GM12878 (cell line): ENCODE data around the gene MEX3D. TPM values are rescaled to one million over a fixed set of nuclear protein-coding genes. Genes with fewer than 3 reads are reported as not detected.

Experiments used
- ATAC-seq: fragments of 200-7000 bp; cut with Tn5 transposase; 3 replicates; pipeline ENCODE4 v1.9.1; 2020; ENCODE audit warnings: mild to moderate bottlenecking, moderate library complexity
- BruUV-seq: library from RNA; stranded (reverse); fragments of 400-500 nt; replicated peaks from 2 replicates; lab custom pipeline; 2021; lab: Mats Ljungman, UMichigan
- CTCF ChIA-PET: fragments of 300-600 bp; sonication (Branson Sonifier 250); formaldehyde crosslinking; extraction: SDS; loops from one replicate; lab custom pipeline; 2021; ENCODE audit warnings: inconsistent platforms; lab: Yijun Ruan, JAX
- POLR2A ChIA-PET: fragments of 350-600 bp; formaldehyde crosslinking; extraction: SDS; loops from one replicate; lab custom pipeline; 2021; ENCODE audit warnings: inconsistent platforms; lab: Charles Lee
- RAD21 ChIA-PET: fragments of 300-600 bp; sonication (Branson Sonifier 250); formaldehyde crosslinking; loops from one replicate; lab custom pipeline; 2023; ENCODE audit warnings: antibody characterized with exemption; ENCODE audit not compliant: unreplicated experiment; lab: Charles Lee
- SMC1A ChIA-PET: fragments of 300-600 bp; sonication (Branson Sonifier 250); formaldehyde crosslinking; loops from one replicate; lab custom pipeline; 2023; ENCODE audit not compliant: unreplicated experiment, uncharacterized antibody; lab: Charles Lee
- DNase-seq: peaks from one replicate; pipeline ENCODE4 v3.0.0-alpha.2; 2011; ENCODE audit warnings: low read depth, low spot score
- FAIRE-seq: peaks from 3 replicates; lab custom pipeline; 2011; peaks lifted over from hg19 to GRCh38; lab: Jason Lieb, UNC
- H2AFZ ChIP-seq: 2 replicates; pipeline ENCODE4 v1.6.0; 2011; ENCODE audit warnings: low read depth, low read length, control low read depth; ENCODE audit not compliant: control insufficient read depth
- H3K27ac ChIP-seq: 2 replicates; pipeline ENCODE4 v1.5.1; 2011; ENCODE audit warnings: control low read depth; ENCODE audit not compliant: control insufficient read depth, insufficient read depth
- H3K27me3 ChIP-seq, 2 experiments: replicated peaks in 1 of 2; 2 replicates each; pipeline versions ENCODE4 v1.6.0 to v1.6.1; 2011; ENCODE audit warnings: low read length in 1 of 2; ENCODE audit not compliant: control insufficient read depth in 2 of 2, insufficient read depth in 2 of 2
- H3K36me3 ChIP-seq, 2 experiments: 2 replicates each; pipeline ENCODE4 v1.5.1; 2011; ENCODE audit warnings: low read length in 1 of 2; ENCODE audit not compliant: control insufficient read depth in 2 of 2, insufficient read depth in 2 of 2
- H3K4me1 ChIP-seq: 2 replicates; pipeline ENCODE4 v1.6.1; 2011; ENCODE audit warnings: mild to moderate bottlenecking, low read length, moderate library complexity, mixed read lengths; ENCODE audit not compliant: control insufficient read depth, insufficient read depth
- H3K4me2 ChIP-seq: 2 replicates; pipeline ENCODE4 v1.6.0; 2011; ENCODE audit warnings: control low read depth; ENCODE audit not compliant: control insufficient read depth, insufficient read depth
- H3K4me3 ChIP-seq: fragments of 200-600 bp; sonication (generic); 2 replicates; pipeline ENCODE4 v1.5.1; 2016
- H3K79me2 ChIP-seq: 2 replicates; pipeline ENCODE4 v1.6.0; 2011; ENCODE audit warnings: low read length; ENCODE audit not compliant: control insufficient read depth, insufficient read depth
- H3K9ac ChIP-seq: 2 replicates; pipeline ENCODE4 v1.8.0; 2011; ENCODE audit warnings: low read length, control low read depth, mixed read lengths; ENCODE audit not compliant: control insufficient read depth, insufficient read depth
- H3K9me3 ChIP-seq: replicated peaks from 3 replicates; pipeline ENCODE4 v1.5.1; 2011; ENCODE audit warnings: mild to moderate bottlenecking, low read length; ENCODE audit not compliant: control insufficient read depth, insufficient read depth
- H4K20me1 ChIP-seq: 2 replicates; pipeline ENCODE4 v1.6.0; 2011; ENCODE audit not compliant: control insufficient read depth, insufficient read depth
- BCL11A ChIP-seq: IDR thresholded peaks from 2 replicates; pipeline ENCODE4 v1.6.1; 2011; ENCODE audit warnings: low read depth, low read length
- BHLHE40 ChIP-seq, 2 experiments: fragments of 450-650 bp in 1 of 2; IDR thresholded peaks; 2 replicates each; pipeline ENCODE4 v1.6.1; 2011 to 2017; ENCODE audit warnings: low read depth in 2 of 2, borderline replicate concordance in 1 of 2, improper control_type of control experiment in 1 of 2, low read length in 1 of 2, mild to moderate bottlenecking in 1 of 2
- EP300 ChIP-seq, 2 experiments: fragments of 150-350 bp in 1 of 2; IDR thresholded peaks; 2 replicates each; pipeline ENCODE4 v1.6.1; 2011 to 2012; ENCODE audit warnings: low read depth in 2 of 2, low read length in 2 of 2, borderline replicate concordance in 1 of 2, improper control_type of control experiment in 1 of 2, inconsistent platforms in 1 of 2; ENCODE audit not compliant: control insufficient read depth in 1 of 2
- EZH2 ChIP-seq: IDR thresholded peaks from 2 replicates; pipeline ENCODE4 v1.6.1; 2012; ENCODE audit warnings: low read depth, mild to moderate bottlenecking, control low read depth, inconsistent platforms, low read length, borderline replicate concordance; ENCODE audit not compliant: control insufficient read depth
- MEF2A ChIP-seq: IDR thresholded peaks from 2 replicates; pipeline ENCODE4 v1.6.1; 2011; ENCODE audit warnings: low read depth, mild to moderate bottlenecking, low read length, moderate library complexity; ENCODE audit not compliant: insufficient read depth
- NR2C2 ChIP-seq: IDR thresholded peaks from 2 replicates; pipeline ENCODE4 v1.6.1; 2011; ENCODE audit warnings: borderline replicate concordance, low read depth; ENCODE audit not compliant: control insufficient read depth, insufficient read length
- PML ChIP-seq: IDR thresholded peaks from 2 replicates; pipeline ENCODE4 v1.6.1; 2012; ENCODE audit warnings: low read length, inconsistent platforms
- POU2F2 ChIP-seq: IDR thresholded peaks from 3 replicates; pipeline ENCODE4 v1.6.1; 2011; ENCODE audit warnings: low read depth, mild to moderate bottlenecking, low read length, borderline replicate concordance
- RAD51 ChIP-seq: fragments of 450-650 bp; IDR thresholded peaks from 2 replicates; pipeline ENCODE4 v1.6.1; 2016; ENCODE audit warnings: moderate library complexity, mild to moderate bottlenecking, inconsistent platforms
- RUNX3 ChIP-seq: IDR thresholded peaks from 2 replicates; pipeline ENCODE4 v1.6.1; 2012; ENCODE audit warnings: low read length, inconsistent platforms
- SREBF2 ChIP-seq: IDR thresholded peaks from 2 replicates; pipeline ENCODE4 v1.6.1; 2012; ENCODE audit warnings: mild to moderate bottlenecking, low read length
- SRF ChIP-seq, 2 experiments: IDR thresholded peaks; 2 replicates each; pipeline ENCODE4 v1.6.1; 2011; ENCODE audit warnings: low read depth in 2 of 2, low read length in 2 of 2, mild to moderate bottlenecking in 1 of 2, moderate library complexity in 1 of 2
- YBX1 ChIP-seq: fragments of 450-650 bp; IDR thresholded peaks from 2 replicates; pipeline ENCODE4 v1.6.1; 2016; ENCODE audit warnings: antibody characterized with exemption
- YY1 ChIP-seq: IDR thresholded peaks from 2 replicates; pipeline ENCODE4 v1.6.1; 2011; ENCODE audit warnings: low read depth, mild to moderate bottlenecking, low read length
- ZNF384 ChIP-seq: IDR thresholded peaks from 2 replicates; pipeline ENCODE4 v1.6.1; 2012; ENCODE audit warnings: low read depth, mild to moderate bottlenecking, low read length, improper control_type of control experiment, borderline replicate concordance
- whole genome bisulfite sequencing: methylation state at CpG from one replicate; pipeline ENCODE4 v1.1.6; 2016; ENCODE audit warnings: low lambda C conversion rate; ENCODE audit not compliant: insufficient replicate concordance, insufficient coverage; ENCODE audit errors: missing lambda C conversion rate; 5-methylcytosine and 5-hydroxymethylcytosine counted together
- in situ Hi-C: fragments of 300-500 bp; cut with MboI; formaldehyde crosslinking; loops from 9 replicates; pipeline ENCODE4 v1.14.3; 2018; ENCODE audit warnings: mixed read lengths
- intact Hi-C: fragments of 100-400 bp; cut with micrococcal nuclease; formaldehyde crosslinking; loops from one replicate; pipeline ENCODE4 v1.14.2; 2022; ENCODE audit not compliant: unreplicated experiment
- polyA plus RNA-seq, 11 experiments: library from polyadenylated mRNA; depleted of rRNA in 4 of 11; unstranded in 6 of 11; stranded (reverse) in 5 of 11; fragments of >200 nt; fragmentation: Nextera tagmentation in 4 of 11; fragmentation: Illumina TruSeq in 1 of 11; extraction: Ambion mirVana in 4 of 11; extraction: Trizol in 1 of 11; gene quantifications; 1 replicate in 1 of 11; 2 replicates in 10 of 11; pipeline versions ENCODE4 v1.2.1 to v1.2.3, GENCODE V29; 2011 to 2016; ENCODE audit warnings: inconsistent platforms in 2 of 11, missing spikeins in 2 of 11, low read depth in 1 of 11
- total RNA-seq, 4 experiments: library from RNA; depleted of rRNA in 3 of 4; stranded (reverse); fragments of >200 nt in 3 of 4; fragmentation: Illumina TruSeq in 1 of 4; extraction: Trizol in 1 of 4; gene quantifications; 2 replicates each; pipeline versions ENCODE4 v1.2.1 to v1.2.3, GENCODE V29; 2013 to 2021
- TF ChIP-seq, protein P1 (sequence below): fragments of 450-650 bp; IDR thresholded peaks from 2 replicates; pipeline ENCODE4 v1.6.1; 2017; ENCODE audit warnings: low read depth, mild to moderate bottlenecking, moderate library complexity
- TF ChIP-seq, protein P2 (sequence below): fragments of 450-650 bp; formaldehyde crosslinking; IDR thresholded peaks from 2 replicates; pipeline ENCODE4 v1.4.0; 2022; ENCODE audit warnings: mild to moderate bottlenecking, moderate library complexity

Gene MEX3D
- total and polyA plus RNA-seq, 10 of the 15 experiments (the other 5 are each of a cell fraction or from before 2014, with no cell fraction given): 0.18 to 6.8 (median 0.81) TPM

DNA sequence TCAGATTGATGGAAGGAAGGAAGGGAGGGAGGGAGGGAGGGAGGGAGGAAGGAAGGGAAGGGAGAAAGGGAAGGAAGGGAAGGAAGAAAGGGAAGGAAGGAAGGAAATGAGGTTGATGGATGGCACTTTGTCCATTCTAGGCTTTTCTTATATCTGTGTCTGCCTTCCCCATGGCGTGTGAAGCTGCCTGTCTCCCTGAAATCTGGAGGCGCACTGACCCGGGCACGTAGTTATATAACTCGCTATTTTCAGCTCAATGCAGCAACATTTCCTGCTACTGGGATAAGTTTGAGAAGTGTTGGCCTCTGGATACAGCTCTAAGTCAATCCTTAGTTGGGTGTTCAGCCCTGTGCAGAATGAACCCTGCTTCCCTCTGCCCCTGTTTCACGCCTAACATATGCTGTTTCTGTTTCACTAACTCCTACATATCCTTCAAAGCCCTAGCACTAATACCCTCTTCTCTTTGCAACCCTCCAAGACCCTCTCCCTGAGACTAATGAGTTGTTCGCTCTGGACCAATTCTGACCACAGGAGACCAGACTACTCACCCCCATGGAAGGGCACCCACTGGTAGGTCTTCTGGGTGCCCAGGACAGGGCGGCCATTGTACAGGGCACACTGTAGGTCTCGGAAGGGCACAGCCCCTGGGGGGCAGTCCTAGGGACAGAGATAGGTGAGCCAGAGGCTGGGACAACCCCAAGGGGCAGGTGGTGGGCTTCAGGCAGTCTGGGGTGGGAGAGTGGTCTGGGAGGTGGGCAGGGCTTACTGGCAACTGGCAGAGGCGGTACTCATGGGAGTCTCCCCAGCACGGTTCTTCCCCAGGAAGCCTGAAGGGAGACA lies 58.3 kb downstream of the MEX3D start:
- Histone ChIP-seq H3K4me2 (no peak overlapping the region), H3K27me3 (no peaks in the 10 kb centered on the region; a peak in 1 of 4 replicates), H3K4me3 (no peak overlapping the region), H3K9ac (no peak overlapping the region), H3K4me1 (no peaks in the 10 kb centered on the region), H2AFZ (no peak overlapping the region), H3K27ac (no peak overlapping the region), H3K79me2 (no peaks in the 10 kb centered on the region), H3K9me3 (no peaks in the 10 kb centered on the region; the same call in 2 of the 3 replicates), H3K36me3 (no peaks in the 10 kb centered on the region), H4K20me1 (no peaks in the 10 kb centered on the region)
- CTCF ChIA-PET: interaction anchor here (0.7 kb wide), 1 partner anchor 7 kb away, joined by 3 read pairs; no protein-coding TSS in a partner anchor
- RAD21 ChIA-PET: no interaction called here
- no TSS peak for BruUV-seq
- 28% methylated on average over 11 of the region's 11 CpGs for WGBS
- no peak for TF ChIP-seq EP300 (IDR thresholded peaks at IDR 0.05; ENCODE audit: borderline replicate concordance in 1 of 2, control insufficient read depth in 1 of 2, low read depth in 2 of 2, low read length in 2 of 2)
- TF ChIP-seq EZH2: no peak
- no peak for TF ChIP-seq NR2C2
- no peak for TF ChIP-seq ZNF384
- TF ChIP-seq, protein P1, sequence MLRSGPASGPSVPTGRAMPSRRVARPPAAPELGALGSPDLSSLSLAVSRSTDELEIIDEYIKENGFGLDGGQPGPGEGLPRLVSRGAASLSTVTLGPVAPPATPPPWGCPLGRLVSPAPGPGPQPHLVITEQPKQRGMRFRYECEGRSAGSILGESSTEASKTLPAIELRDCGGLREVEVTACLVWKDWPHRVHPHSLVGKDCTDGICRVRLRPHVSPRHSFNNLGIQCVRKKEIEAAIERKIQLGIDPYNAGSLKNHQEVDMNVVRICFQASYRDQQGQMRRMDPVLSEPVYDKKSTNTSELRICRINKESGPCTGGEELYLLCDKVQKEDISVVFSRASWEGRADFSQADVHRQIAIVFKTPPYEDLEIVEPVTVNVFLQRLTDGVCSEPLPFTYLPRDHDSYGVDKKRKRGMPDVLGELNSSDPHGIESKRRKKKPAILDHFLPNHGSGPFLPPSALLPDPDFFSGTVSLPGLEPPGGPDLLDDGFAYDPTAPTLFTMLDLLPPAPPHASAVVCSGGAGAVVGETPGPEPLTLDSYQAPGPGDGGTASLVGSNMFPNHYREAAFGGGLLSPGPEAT: no peak
- TF ChIP-seq YBX1: no peak
- no peak for TF ChIP-seq BHLHE40 (IDR thresholded peaks at IDR 0.05; ENCODE audit: borderline replicate concordance in 1 of 2, low read depth in 2 of 2, low read length in 1 of 2)
- TF ChIP-seq RUNX3: no peak
- TF ChIP-seq, protein P2, sequence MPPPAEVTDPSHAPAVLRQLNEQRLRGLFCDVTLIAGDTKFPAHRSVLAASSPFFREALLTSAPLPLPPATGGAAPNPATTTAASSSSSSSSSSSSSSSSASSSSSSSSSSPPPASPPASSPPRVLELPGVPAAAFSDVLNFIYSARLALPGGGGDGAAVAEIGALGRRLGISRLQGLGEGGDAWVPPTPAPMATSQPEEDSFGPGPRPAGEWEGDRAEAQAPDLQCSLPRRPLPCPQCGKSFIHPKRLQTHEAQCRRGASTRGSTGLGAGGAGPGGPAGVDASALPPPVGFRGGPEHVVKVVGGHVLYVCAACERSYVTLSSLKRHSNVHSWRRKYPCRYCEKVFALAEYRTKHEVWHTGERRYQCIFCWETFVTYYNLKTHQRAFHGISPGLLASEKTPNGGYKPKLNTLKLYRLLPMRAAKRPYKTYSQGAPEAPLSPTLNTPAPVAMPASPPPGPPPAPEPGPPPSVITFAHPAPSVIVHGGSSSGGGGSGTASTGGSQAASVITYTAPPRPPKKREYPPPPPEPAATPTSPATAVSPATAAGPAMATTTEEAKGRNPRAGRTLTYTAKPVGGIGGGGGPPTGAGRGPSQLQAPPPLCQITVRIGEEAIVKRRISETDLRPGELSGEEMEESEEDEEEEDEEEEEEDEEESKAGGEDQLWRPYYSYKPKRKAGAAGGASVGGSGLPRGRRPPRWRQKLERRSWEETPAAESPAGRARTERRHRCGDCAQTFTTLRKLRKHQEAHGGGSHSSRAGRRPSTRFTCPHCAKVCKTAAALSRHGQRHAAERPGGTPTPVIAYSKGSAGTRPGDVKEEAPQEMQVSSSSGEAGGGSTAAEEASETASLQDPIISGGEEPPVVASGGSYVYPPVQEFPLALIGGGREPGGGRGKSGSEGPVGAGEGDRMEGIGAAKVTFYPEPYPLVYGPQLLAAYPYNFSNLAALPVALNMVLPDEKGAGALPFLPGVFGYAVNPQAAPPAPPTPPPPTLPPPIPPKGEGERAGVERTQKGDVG (CRISPR knock-in tag): no peak
- TF ChIP-seq PML: no peak
- no peak for TF ChIP-seq POU2F2
- TF ChIP-seq SREBF2: no peak
- TF ChIP-seq MEF2A: no peak
- no peak for TF ChIP-seq YY1
- no peak for TF ChIP-seq BCL11A
- no peak for TF ChIP-seq RAD51
- TF ChIP-seq SRF (IDR thresholded peaks at IDR 0.05; ENCODE audit: low read depth in 2 of 2, low read length in 2 of 2): no peak
- in situ Hi-C loops (no loop called here), intact Hi-C loops (no loop called here)
- ATAC-seq (no peak), FAIRE-seq (no peak), DNase-seq (no peak)
- POLR2A ChIA-PET: no interaction called here
- SMC1A ChIA-PET: no interaction called here
